ENCODE results near the gene OR4N2.
"Not testable (repeated sequence)": the region's sequence is repeated elsewhere in the genome, so short reads cannot be mapped to it uniquely, and the experiment has no call there.

DNA sequence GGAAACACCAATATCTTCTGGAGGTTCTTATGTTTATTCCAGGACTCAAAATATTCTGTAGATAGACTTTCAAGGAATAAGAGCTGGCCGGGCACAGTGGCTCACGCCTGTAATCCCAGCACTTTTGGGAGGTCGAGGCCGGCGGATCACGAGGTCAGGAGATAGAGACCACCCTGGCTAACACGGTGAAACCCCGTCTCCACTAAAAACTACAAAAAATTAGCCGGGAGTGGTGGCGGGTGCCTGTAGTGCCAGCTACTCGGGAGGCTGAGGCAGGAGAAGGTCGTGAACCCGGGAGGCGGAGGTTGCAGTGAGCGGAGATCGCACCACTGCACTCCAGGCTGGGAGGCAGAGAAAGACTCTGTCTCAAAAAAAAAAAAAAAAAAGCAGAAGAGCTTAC, 17.7 kb upstream of the OR4N2 start:
- TF ChIP-seq, protein P1, sequence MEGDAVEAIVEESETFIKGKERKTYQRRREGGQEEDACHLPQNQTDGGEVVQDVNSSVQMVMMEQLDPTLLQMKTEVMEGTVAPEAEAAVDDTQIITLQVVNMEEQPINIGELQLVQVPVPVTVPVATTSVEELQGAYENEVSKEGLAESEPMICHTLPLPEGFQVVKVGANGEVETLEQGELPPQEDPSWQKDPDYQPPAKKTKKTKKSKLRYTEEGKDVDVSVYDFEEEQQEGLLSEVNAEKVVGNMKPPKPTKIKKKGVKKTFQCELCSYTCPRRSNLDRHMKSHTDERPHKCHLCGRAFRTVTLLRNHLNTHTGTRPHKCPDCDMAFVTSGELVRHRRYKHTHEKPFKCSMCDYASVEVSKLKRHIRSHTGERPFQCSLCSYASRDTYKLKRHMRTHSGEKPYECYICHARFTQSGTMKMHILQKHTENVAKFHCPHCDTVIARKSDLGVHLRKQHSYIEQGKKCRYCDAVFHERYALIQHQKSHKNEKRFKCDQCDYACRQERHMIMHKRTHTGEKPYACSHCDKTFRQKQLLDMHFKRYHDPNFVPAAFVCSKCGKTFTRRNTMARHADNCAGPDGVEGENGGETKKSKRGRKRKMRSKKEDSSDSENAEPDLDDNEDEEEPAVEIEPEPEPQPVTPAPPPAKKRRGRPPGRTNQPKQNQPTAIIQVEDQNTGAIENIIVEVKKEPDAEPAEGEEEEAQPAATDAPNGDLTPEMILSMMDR (IDR thresholded peaks at IDR 0.05) = not testable (repeated sequence)
- TF ChIP-seq POLR2A (IDR thresholded peaks at IDR 0.05) = not testable (repeated sequence)

Measured in esophagus squamous epithelium (tissue), 4 donors.